HCEC 1CT (cell line): ENCODE results near the gene PPM1F.
A peak's percentile ranks its signal among the peaks of the same experiment; 100 is the strongest.

Experiments
- DNase-seq: peaks from one replicate; pipeline ENCODE4 v3.0.0-alpha.2; 2017

Gene PPM1F

GRCh38 chr22:21938906-21939305, 13.7 kb downstream of the PPM1F start:
- DNase-seq = no peak

DNA sequence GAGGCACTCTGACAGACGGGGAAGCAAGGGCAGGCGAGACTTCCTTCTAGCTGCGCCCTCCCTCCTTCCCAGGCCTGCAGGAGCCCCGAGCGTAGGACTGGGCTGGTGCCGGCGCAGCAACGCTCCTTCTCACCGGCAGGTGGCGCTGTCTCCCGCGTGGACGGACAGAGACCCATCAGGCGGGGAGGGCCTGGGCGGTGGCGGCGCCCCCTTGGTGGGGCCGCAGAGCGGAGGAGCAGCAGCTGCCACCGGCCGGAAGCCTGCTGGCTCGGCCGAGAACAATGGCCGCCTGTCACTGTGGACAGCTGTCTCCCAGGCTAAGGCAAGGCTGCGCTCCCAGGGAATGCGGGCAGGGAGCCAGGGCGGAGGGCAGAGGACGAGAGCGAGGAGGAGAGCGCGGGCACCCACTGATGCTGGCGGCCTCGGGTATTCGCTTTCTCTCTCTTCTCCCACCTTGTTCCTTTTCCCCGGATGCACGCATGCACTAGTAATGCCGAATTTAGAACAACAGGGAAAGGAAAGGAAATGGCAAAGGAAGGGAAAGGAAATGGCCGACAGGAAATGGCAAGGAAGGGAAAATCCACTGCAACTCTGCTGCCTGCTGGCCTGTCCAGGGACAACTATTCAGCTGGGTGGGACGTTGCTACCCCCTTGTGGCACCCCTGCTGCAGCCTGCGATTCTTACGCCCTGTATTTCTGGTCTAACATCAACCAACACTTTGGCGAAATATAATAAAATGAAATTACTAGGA, 14.4 kb downstream of the PPM1F start:
- DNase-seq = peak; percentile 89

DNA sequence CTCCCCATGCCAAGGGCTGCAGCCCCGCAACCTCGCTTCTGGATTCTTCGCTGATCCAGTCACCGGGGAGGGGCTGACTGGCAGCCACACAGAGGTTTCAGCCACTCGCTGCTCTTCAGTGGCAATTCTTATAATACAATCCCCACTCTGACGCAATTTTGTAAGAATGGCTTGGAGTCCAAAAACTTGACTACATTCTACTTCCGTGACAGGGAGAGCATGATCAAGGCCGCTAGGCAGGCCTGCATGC, 14.9 kb downstream of the PPM1F start:
- no peak for DNase-seq

- DNase-seq = no peak
Measured at GRCh38 chr22:21937041-21937820, 15.4 kb downstream of the PPM1F start.

GRCh38 chr22:21936151-21936775, 16.4 kb downstream of the PPM1F start:
- no peak for DNase-seq

DNA sequence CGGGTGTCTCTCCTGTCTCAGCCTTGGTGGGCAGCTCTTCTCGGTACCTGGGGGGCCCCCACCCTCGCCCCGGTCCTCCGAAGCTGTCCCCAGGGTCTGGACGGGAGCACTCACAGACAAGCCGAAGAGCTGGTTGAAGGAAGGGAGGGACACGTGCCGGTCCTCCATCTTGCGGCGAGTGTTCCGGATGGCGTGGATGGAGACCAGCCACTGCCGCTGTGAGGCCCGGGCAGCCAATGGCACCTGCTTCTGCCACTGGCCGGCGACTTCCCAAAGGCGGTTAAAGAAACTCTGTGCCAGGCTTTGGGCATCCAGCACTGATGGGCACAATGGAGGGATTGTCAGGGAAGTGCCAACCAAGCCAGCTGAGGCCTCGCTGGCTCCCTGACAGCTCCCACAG, 18.7 kb downstream of the PPM1F start:
- DNase-seq = no peak

GRCh38 chr22:21933413-21933812, 19.2 kb downstream of the PPM1F start:
- no peak for DNase-seq

- DNase-seq = no peak
Measured at GRCh38 chr22:21932347-21932746, 20.3 kb downstream of the PPM1F start.

GRCh38 chr22:21931056-21931455, 21.6 kb downstream of the PPM1F start:
- no peak for DNase-seq

- DNase-seq = no peak
Measured at GRCh38 chr22:21929253-21929652, 23.4 kb downstream of the PPM1F start.

GRCh38 chr22:21928048-21928447, 24.6 kb downstream of the PPM1F start:
- no peak for DNase-seq

GRCh38 chr22:21927174-21927823, 25.3 kb downstream of the PPM1F start:
- DNase-seq = no peak

DNA sequence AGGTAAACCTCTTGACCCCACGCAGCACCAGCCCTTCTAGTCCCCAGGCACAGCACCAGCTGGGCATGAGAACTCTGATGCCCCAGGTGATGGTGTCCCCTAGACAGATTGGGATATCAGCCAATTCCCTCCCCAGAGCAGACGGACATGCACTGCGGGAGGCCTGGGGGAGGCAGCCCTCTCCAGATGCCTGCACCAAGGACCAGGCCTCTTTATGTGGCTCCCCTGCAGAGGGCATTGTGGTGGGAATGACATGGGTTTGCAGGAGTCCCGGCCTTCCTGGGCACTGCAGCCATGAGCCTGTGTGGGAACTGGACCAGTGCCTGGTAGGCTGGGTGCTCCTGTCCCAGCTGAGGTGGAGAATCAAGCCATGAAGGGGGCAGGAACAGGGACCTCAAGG, 25.9 kb downstream of the PPM1F start:
- no peak for DNase-seq

GRCh38 chr22:21923163-21923561, 29.5 kb downstream of the PPM1F start:
- DNase-seq = no peak

DNA sequence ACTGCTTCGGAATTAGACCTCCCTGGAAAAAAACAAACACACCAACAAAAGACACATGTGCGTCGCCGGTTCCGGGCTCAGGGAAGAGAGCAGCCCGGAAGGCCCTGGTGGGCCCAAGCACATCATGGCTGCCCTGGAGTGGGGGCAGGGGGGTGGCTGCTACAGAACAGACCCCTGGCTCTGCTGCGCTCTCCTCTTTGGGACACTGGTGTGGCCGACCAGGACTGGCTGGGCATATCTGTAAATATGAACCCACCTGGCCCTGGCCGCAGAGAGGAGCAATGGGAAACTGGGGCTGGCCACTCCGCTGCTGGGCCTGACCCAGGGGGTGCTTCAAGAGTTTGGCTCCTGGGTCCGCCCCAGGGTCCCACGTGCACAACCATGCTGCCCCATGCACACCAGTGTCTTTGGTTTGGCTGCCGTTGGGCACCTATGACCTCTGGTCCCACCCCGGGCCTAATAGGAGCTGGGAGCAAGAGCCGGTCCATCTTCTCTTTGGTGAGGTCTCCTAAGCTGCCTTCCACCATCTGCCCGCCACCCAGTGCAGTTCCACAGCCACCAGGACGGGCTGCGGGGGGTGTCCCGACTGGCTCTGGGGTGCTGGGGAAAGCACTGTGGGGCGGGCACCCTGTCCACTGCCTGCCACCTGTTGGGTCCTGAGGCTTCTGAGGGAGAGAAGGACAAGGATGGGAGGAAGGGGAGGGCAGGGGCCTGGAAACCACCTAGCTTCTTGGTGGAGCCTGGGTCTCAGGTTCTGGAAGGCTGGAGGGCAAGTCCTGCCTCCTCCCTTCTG, 30.1 kb downstream of the PPM1F start:
- DNase-seq = no peak

DNA sequence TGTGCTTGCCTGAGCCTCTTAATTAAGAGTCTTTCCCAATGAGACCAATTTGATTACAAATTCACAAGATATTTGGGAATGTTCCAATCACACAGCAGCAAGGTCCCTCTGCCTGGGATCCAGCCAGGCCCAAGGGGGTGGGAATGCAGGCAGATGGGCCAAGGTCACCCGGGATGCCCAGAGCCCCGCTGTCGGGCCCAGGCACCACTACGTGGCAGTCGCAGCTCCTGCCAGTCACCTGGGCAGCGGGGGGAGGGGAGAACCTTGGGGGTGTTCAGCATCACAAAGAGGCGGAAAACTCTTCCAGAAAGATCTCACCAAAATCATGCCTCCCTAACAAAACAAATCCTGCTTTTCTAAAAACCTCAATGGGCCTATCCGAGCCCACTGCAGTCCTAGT, 30.9 kb downstream of the PPM1F start:
- DNase-seq = no peak

DNA sequence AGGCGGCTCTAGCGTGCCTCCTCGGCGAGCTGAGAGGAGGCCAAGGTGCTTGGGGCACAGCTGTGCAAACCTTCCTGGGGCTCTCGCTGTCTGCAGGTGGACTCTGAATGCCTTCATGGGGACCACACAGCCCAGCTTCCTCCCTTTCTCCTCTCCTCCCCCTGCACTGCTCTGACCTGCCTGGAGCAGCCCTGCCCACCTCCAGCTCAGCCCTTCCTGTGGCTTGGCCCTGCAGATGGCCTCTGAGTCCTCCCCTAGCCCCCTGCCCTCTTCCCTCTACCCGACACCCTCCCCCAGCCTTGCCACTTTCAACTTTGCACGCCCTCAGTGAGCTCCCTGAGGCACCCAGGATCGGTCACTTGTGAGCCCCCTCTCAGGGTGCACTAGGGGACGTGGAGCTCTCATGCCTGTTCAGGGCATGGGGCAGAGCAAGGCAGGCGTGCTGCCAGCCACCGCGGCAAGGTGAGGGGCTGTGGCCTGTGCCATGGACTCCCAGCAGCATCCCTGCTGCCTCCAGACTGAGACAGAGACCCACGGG, 31.4 kb downstream of the PPM1F start:
- DNase-seq = no peak

DNA sequence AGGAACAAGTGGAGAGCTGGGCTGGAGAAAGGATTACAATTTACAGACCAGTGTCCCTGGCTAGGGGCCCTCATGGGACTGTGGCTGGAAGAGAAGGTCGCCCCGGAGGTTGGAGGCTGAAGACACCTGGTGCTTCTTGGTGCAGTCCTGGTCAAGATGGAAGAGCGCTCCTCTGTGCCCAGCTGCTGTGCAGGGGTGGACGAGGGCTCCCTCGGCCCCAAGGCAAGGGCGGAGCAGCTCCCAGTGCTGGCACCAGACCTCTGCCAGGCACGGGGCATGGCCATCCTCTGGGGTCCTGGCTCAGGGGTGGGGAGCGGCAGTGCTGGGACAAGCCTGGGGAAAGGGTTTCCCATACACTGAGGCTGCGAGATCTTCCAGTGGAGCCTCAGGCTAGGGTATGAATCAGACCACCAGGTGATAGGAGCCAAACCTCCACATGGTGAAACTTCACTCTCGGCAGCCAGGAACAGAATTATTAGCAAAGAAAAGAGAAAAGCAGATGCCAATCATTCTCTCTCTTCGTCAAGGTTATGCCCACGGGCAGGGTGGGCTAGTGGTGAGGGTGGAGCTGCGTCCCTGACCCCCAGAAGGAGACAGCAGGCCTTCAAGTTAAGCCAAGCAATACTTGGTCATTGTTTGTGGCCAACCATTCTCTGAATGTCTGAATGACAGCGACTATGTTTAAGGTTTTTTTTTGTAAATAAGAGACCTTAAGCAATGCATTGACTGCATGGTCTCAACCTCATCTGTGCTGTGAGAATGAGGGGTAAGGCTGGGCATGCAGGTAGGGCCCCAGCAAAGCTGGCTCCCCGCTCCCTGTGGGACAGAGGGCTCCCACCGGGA, 32.1 kb downstream of the PPM1F start:
- DNase-seq = no peak

- DNase-seq = no peak
Measured at GRCh38 chr22:21919526-21920307, 32.9 kb downstream of the PPM1F start.

GRCh38 chr22:21918466-21919185, 34.0 kb downstream of the PPM1F start:
- no peak for DNase-seq
